GM21390 (cell line): Measurements from ENCODE around the gene PAPPA2.
"Not testable (repeated sequence)": the region's sequence is repeated elsewhere in the genome, so short reads cannot be mapped to it uniquely, and the experiment has no call there.

Source experiments
- ATAC-seq: cut with Tn5 transposase; IDR thresholded peaks from one replicate; pipeline ENCODE4 v1.9.1; 2021; ENCODE audit not compliant: unreplicated experiment

PAPPA2 gene

DNA sequence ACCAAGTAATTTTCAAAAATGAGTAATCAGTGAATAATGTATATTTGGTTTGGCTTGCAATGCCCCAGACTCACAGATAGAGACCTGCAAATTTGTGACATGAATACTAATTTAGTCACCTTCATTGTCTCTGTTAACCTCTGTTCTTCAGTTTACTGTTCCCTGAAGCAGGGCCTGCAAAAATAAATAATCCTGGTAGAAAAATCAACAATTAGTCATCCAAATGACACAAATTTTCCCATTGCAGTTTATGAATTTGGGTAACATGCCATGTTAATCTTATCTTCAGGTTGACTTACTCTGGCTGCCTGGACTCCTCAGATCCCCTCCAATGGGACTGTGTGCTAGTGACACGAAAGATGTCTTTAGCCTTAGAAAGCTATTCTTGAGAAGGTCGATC lies 289.5 kb downstream of the PAPPA2 start:
- ATAC-seq, result no peak

- no peak for ATAC-seq
Observed at GRCh38 chr1:176754676-176755075, 291.7 kb downstream of the PAPPA2 start.

GRCh38 chr1:176756817-176757216 lies 293.8 kb downstream of the PAPPA2 start:
- ATAC-seq, result not testable (repeated sequence)

DNA sequence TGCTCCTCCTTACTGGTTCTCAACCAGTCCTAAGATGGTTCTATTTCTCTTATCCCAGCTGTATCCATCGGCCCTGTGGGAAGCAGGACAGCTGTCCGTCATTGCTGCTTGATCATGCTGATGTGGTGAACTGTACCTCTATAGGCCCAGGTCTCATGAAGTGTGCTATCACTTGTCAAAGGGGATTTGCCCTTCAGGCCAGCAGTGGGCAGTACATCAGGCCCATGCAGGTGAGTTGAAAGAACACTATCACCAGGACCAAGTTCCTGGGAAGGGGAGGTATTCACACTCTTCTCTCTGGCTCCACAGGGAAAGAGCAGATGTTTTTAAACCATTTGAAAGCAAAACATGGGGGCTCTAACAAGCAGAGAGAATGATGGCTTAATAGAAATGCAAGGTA lies 302.6 kb downstream of the PAPPA2 start:
- ATAC-seq, result no peak

GRCh38 chr1:176766779-176767178 lies 303.8 kb downstream of the PAPPA2 start:
- no peak for ATAC-seq

DNA sequence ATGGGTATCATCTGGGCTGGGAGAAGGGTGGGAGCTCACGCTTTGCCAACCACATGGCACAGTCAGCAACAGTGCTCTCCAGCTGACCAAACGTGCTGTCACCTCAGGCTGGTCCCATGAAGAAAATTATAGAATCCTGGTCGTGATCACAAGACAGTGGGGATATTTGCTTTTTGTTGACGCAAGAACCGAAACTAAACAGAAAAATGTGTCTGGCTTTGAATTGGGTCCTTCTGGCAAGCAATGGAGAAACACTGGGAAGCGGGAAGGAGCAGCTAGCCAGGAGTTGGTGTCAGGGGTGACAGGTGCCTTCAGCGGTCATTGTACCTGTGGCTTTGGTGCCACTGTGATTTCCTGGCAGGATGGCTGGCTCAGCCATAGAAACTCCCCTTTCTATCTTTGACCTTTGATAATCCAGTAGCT lies 304.8 kb downstream of the PAPPA2 start:
- ATAC-seq, result no peak

GRCh38 chr1:176768532-176768931 lies 305.6 kb downstream of the PAPPA2 start:
- no peak for ATAC-seq

DNA sequence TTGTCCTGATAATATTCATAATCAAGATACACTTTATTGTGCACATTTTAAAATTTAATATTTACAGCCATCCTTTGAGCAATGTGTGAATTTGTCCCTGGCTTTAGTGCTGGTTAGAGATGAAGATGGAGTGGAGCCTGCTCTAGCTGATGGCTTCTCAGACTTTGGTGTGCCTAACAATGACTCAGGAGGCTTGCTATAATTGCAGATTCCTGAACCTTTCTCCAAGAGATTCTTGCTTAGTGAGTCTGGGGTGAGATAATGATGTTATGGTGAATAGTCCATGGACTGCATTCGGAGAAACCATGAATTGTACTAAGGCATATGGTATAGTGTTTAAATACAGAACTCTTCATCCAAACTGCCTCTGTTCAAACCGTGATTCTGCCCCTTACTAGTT lies 307.1 kb downstream of the PAPPA2 start:
- no peak for ATAC-seq

DNA sequence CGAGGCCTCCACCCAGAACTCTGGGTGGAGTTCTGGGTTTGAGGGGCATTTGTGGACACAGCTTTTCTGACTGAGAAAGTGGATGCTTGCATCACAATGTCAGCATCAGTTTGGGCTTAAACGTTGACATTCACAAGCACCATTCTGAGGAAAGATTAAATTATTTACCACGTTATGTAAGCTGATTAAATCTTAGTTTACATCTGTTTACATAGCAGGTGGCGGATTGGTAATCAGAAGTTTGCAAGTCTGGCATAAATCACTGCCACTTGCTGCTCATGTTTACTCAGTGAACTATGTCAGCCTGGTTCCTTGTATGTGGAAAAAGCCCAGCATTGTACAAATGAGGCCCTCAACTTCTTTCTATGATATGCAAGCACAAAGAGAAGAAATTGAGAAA lies 310.1 kb downstream of the PAPPA2 start:
- no peak for ATAC-seq

- ATAC-seq, result no peak
Observed at GRCh38 chr1:176774224-176774623, 311.2 kb downstream of the PAPPA2 start.

DNA sequence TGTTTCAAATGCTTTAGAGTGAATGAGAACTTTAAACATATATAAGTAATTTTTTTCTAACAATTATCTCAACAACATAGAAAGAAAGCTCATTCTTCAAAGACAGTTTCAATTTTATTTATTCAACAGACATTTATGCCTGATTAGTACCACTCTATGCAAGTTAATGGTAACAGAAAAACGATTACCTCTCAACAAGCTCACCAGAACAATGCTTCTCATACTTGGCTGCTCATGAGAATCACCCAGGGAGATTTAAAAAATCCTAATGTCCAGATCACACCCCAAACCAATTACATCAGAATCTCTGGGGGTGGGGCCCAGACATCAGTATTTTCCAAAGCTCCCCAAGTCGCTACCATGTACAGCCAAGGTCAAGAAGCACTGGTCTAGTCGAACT lies 312.4 kb downstream of the PAPPA2 start:
- ATAC-seq, result no peak

GRCh38 chr1:176775996-176776395 lies 313.0 kb downstream of the PAPPA2 start:
- ATAC-seq, result no peak

- no peak for ATAC-seq
Observed at GRCh38 chr1:176778056-176778455, 315.1 kb downstream of the PAPPA2 start.

- no peak for ATAC-seq
Observed at GRCh38 chr1:176779992-176780328, 317.0 kb downstream of the PAPPA2 start.

GRCh38 chr1:176783309-176783708 lies 320.3 kb downstream of the PAPPA2 start:
- ATAC-seq, result no peak

DNA sequence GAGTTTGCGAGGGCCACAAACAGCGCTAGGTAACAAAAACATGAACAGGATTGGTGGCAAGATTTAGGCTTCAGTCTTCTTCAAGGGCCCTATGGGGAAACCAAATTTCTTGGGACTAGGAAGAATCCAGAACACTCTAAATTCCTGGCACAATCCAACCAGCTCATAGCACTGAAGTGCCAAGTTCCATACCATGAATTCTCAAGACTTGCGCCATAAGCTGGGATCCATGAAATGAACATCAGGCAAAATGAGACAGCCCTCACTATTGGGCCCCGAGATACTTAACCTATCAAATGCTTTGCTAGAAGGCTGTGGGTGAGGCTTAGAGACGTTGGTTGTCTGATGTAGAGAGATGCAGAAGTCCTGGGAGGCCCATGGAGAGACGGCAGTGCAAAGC lies 322.1 kb downstream of the PAPPA2 start:
- no peak for ATAC-seq

- peak; percentile 15 for ATAC-seq
Observed at GRCh38 chr1:176785791-176786190, 322.8 kb downstream of the PAPPA2 start.

DNA sequence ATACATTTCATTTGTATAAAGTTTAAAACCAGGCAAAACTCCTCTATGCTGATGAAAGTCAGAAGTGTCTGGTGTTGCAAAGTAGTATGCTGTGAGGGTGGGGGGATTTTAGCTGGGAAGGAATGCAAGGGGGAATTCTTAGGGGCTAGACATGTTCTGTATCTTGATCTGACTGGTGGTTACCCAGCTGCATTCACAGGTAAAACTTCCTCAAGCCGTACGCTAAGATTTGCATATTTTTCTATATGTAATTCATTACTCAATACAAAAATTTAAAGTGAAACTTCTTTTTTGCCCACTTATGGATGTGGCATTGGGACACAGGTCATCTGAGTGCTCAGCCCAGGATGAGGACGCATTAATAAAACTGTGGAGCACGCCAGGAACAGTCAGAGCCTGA lies 323.3 kb downstream of the PAPPA2 start:
- peak; percentile 72 for ATAC-seq

DNA sequence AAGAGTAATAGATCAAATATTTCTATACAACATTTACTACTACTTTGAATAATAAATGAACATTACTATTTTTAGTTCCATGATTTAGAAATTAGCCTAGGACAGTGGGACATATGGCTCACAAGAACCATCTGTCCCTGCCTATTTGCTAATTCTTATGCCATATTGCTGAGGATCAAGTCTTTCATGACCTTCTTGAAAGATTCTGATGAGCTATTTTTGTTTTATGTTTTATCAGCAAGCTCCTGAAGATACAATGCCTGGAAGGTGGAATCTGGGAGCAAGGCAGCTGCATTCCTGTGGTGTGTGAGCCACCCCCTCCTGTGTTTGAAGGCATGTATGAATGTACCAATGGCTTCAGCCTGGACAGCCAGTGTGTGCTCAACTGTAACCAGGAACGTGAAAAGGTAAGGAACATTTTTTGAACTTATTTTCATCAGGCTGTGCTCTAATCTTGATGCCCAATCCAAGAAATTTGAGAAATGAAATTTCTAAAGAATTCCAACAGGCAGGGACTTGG lies 326.7 kb downstream of the PAPPA2 start:
- ATAC-seq, result no peak

DNA sequence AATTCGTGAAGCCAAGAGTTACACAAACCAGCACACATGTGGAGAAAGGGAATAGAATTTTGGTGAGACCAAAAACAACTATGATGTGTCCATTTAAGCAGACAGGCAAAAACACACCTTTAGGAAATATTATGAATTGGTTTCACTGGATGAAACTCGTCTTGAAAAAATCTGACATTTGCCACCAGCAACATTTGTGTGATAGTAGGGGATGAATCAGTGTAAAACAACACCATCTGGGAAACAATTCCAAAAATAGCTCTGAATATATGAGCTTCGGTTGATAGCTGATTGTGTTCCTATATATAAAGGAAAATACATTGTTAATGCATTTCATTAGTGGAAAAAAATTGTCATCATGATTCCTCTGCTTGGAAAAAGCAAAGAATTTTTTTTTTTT lies 327.8 kb downstream of the PAPPA2 start:
- ATAC-seq, result no peak

DNA sequence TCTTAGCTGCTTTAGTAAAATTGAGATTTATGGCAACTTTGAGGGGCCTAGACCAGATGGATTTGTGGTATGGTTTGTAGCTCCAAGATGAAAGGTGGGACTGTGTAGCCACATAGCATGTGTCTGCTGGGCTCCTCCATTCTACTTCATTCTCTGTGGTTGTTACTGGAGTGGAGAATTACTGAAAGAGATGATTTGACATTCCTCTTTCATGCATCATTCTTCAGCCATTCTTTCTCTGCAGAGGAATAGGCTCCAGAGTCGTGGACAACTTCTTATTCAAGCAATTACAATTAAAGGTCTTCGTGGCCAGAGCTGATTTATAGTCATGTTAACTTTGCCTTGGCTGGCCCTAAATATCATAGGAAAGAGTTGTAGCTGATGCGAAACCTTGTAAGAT lies 328.9 kb downstream of the PAPPA2 start:
- no peak for ATAC-seq

- no peak for ATAC-seq
Observed at GRCh38 chr1:176794897-176795508, 332.0 kb downstream of the PAPPA2 start.

- ATAC-seq, result no peak
Observed at GRCh38 chr1:176795929-176796328, 333.0 kb downstream of the PAPPA2 start.
